Measurements from ENCODE around the gene LZTFL1.

The LZTFL1 gene

GRCh38 chr3:45789235-45789812, 52.6 kb downstream of the LZTFL1 start:
- H3K4me3 ChIP-seq (ENCODE audit: low read depth, low read length) = no peak overlapping the region
- DNase-seq (ENCODE audit: low read depth) = no peak
- TF ChIP-seq CTCF (IDR thresholded peaks at IDR 0.05; ENCODE audit: insufficient read depth, low read depth, low read length, missing control alignments) = no peak

DNA sequence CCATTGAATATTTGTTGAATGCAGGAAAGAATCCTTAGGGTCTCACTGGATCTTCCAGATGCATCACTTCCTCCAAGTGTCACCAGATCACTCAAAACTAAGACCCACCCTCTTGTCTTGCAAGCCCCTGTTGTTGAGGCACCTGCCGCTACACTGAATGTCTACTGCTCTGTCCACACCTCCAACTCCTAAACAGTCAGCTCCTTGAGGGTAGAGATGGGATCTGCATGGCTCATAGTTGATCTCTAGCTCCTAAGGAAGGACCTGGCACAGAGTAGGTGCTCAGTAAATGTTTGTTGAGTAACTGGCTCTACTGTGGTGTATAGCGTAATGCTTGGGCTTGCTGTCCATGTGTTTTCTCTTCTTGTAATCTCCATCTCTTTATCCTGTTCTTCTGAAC, 54.4 kb downstream of the LZTFL1 start:
- DNase-seq (ENCODE audit: low read depth) = no peak
- no peak for TF ChIP-seq CTCF (IDR thresholded peaks at IDR 0.05; ENCODE audit: insufficient read depth, low read depth, low read length, missing control alignments)
- H3K4me3 ChIP-seq (ENCODE audit: low read depth, low read length) = no peak overlapping the region

DNA sequence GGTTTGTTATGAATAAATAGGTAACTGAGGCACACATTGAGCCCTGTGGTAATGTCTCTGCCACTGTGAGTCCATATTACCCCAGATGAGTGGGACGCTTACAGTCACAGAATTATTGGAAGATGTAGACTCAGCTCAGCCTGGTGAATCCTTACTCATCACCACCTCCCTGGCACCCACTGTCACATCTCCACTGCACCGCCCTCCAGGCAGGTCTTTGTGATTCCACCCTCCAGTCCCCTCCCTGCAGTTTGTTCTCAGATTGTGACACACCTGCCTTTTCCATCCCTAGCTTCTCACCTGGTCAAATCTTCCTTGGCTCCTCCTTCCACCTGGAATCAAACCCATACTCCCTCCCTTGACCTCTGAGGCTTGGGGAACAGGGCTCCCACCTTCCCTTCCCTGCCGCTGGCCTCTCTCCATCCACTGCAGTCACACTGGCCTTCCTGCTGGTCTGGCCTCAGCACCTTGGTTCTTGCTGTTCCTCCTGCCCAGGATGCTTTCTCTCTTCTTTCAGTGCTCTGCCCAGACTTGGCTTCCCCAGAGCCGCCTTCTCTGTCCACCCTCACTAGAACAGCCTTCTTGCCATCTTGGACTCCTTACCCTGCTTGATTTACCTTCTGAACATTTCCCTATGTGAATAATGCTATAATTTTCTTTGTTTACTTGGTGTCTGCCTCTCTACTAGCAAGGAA, 55.0 kb downstream of the LZTFL1 start:
- TF ChIP-seq CTCF (IDR thresholded peaks at IDR 0.05; ENCODE audit: insufficient read depth, low read depth, low read length, missing control alignments) = no peak
- no peak overlapping the region for H3K4me3 ChIP-seq (ENCODE audit: low read depth, low read length)
- DNase-seq (ENCODE audit: low read depth) = no peak

DNA sequence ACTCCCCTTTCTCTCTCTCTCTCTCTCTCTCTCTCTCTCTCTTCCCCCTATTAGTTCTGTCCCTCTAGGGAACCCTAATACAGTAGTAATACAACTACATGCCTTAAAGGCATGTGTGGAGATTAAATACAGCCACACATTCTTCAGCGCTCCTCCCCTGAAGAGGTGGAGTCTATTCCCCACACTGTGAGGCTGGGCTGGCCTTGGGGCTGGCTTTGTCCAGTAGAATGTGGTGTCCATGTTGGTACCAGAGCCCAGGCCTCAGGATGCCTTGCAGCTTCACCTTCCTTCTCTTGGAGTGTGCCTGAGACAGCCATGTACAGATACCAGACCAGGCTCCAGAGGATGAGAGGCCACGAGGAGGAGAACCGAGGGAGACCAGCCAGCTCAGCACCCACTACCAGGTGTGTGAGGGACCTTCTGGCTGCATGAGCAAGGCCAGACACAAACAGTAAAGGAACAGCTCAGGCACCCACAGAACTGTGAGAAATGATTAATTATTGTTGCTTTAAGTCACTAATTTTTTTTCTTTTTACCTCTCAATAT, 56.2 kb downstream of the LZTFL1 start:
- DNase-seq (ENCODE audit: low read depth) = no peak
- no peak for TF ChIP-seq CTCF (IDR thresholded peaks at IDR 0.05; ENCODE audit: insufficient read depth, low read depth, low read length, missing control alignments)
- no peak overlapping the region for H3K4me3 ChIP-seq (ENCODE audit: low read depth, low read length)

- TF ChIP-seq CTCF (IDR thresholded peaks at IDR 0.05; ENCODE audit: insufficient read depth, low read depth, low read length, missing control alignments) = no peak
Observed at GRCh38 chr3:45783667-45784066, 58.3 kb downstream of the LZTFL1 start.

DNA sequence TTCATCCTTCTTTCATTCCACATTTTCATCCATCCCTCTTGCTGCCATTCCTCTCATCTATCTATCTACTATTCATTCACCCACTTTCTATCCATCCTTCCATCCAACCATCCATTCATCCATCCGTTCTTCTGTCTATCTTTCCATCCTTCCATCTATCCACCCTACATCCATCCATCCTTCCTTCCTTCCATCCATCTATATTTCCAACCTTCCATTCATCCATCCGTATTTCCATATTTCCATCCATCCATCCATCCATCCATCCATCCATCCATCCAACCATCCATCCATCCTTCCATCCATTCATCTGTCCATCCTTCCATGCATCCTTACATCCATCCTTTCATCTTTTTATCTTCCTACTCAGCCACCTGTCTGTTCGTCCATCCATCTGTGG, 59.5 kb downstream of the LZTFL1 start:
- no peak overlapping the region for H3K4me3 ChIP-seq (ENCODE audit: low read depth, low read length)
- no peak for DNase-seq (ENCODE audit: low read depth)

More at GRCh38 chr3:45783667-45784066, 58.3 kb downstream of the LZTFL1 start:
- no peak overlapping the region for H3K4me3 ChIP-seq (ENCODE audit: low read depth, low read length)
- DNase-seq (ENCODE audit: low read depth) = no peak

More for the DNA sequence above, 59.5 kb downstream of the LZTFL1 start:
- TF ChIP-seq CTCF (IDR thresholded peaks at IDR 0.05; ENCODE audit: insufficient read depth, low read depth, low read length, missing control alignments) = no peak
